ENCODE data around the gene CELSR1.

Gene CELSR1

DNA sequence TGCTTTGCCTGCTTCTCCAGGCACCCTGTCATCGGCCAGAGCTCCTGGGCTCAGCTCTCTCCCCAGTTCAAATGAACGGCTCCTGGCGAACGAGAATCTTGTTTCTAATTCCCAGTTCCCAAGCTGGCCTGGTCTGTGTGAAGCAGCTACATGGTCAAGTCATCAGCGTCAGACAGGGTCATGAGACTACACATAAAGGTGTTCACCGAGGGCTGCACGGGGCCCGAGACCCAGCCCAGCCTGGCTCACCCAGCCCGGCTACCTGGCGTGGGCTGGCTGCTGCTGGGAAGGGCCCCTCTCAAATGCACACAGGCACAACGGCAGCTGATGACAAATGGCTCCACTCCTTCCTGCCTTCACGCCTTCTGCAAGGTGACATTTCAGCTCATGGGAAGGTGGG lies 14.6 kb upstream of the CELSR1 start:
- H3K9me3 Mint-ChIP-seq = peaks cover 8 to 11% of the 10 kb centered on the region in 2 donors

DNA sequence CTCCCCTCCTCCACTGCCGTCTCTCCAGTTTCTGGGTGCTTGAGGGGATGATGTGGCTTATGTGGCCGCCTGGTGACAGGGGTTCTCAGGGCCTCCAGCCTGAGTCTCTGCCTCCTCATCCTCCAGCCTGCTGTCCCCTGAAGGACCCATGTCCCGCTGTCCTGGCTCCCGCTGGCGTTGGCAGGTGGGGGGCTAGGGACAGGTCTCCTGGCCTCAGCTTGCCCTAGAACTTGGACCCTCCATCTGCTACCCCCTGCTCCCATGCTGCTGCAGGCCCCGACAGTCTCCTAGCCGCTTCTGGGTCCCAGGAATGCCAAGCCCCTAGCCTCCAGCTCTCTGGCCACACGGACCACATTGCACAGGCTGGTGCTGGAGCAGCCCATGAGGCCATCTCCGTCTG lies 13.9 kb upstream of the CELSR1 start:
- Mint-ChIP-seq H3K4me1 (no peaks in the 10 kb centered on the region), H3K27ac (no peak overlapping the region), H3K4me3 (no peak overlapping the region), H3K36me3 (peaks cover 3 to 6% of the 10 kb centered on the region in 2 donors), H3K9me3 (peaks cover 3 to 7% of the 10 kb centered on the region in 2 donors), H3K27me3 (peaks cover 53 to 83% of the 10 kb centered on the region in 2 donors)
- ATAC-seq (replicated peaks) (no peak), DNase-seq (no peak)

More for the DNA sequence above, 14.6 kb upstream of the CELSR1 start:
- Mint-ChIP-seq H3K4me1 (no peaks in the 10 kb centered on the region), H3K27me3 (peaks cover 49 to 76% of the 10 kb centered on the region in 2 donors), H3K4me3 (no peak overlapping the region), H3K36me3 (peaks cover 3 to 10% of the 10 kb centered on the region in 2 donors), H3K27ac (peak overlapping the region; percentile 14)
- ATAC-seq (replicated peaks) = no peak
- no peak for DNase-seq

DNA sequence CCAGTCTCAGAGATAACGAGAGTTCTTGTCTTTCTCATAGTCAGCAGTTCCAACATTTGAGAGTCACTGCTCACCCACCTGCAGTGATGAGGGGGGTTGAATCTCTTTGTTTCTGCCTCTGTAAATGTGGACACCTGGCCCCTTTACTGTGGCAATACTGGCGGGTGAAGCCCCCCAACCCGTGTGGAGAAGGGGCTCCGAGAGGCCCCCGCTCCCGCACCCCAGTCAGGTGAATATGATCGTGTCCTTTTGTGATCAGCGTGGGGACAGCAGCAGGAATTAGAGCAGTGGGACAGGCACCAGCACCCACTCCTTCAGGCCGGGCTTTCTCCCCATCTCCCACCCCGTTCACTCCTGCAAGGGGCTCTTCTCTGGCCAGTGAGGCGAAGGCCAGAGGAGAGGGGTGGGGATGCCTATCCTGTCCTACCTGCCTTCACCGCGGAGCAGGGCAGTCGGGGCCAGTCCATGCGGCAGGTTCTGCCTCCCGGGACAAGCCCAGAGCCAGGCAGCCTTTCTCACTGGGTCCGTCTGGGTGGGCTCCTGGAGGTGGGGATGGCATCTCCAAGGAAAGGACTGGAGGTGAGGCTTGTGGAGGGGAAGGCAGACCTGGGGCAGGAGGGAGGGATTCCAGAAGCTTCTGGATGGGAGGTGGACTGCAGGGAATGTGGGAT lies 12.7 kb upstream of the CELSR1 start:
- Mint-ChIP-seq H3K27ac (no peak overlapping the region), H3K9me3 (peaks cover 3 to 5% of the 10 kb centered on the region in 2 donors), H3K4me1 (peaks cover 3 to 10% of the 10 kb centered on the region in 2 donors), H3K27me3 (peaks cover 58 to 79% of the 10 kb centered on the region in 2 donors), H3K4me3 (no peak overlapping the region), H3K36me3 (peaks cover 3 to 6% of the 10 kb centered on the region in 2 donors)
- no peak for DNase-seq
- no peak for ATAC-seq (replicated peaks)

DNA sequence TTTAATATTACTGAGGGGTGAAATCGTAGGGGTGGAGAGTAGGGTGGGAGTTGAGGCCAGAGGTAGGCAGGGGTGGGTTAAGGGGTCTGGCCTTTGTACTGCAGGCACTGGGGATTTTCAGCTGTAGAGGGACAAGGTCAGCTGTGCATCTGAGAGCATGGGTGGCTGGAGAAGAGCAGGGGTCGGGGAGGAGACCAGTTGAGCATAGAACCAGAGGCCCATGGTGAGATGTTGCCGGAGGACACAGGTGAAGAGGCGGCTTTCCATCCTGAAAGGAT lies 12.1 kb upstream of the CELSR1 start:
- DNase-seq = no peak

DNA sequence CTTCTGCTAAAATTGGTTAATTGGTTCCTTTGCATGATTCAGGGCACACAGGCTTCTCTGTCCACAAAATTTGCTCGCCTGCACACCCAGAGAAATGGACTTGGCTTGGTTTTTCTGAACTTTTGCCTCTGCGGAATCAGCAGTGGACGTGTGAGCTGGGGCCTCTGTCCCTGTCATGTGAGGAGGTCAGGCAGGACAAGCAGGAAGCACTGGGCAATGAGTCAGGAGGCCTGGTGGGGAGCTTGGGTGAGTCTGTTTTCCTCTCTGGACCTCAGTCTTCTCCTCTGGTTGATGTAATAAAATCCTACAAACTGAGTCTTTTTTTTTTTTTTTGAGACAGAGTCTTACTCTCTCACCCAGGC lies 10.4 kb upstream of the CELSR1 start:
- peaks cover 2 to 3% of the 10 kb centered on the region in 2 donors for H3K9me3 Mint-ChIP-seq
- no peak overlapping the region for H3K27ac Mint-ChIP-seq
- H3K27me3 Mint-ChIP-seq = peaks cover 54 to 76% of the 10 kb centered on the region in 2 donors
- peaks cover 0 to 2% of the 10 kb centered on the region in 2 donors for H3K36me3 Mint-ChIP-seq
- DNase-seq (no peak), ATAC-seq (replicated peaks) (no peak)
- no peak overlapping the region for H3K4me3 Mint-ChIP-seq
- H3K4me1 Mint-ChIP-seq = peaks cover 6 to 14% of the 10 kb centered on the region in 2 donors

More for the DNA sequence above, 12.1 kb upstream of the CELSR1 start:
- peaks cover 58 to 74% of the 10 kb centered on the region in 2 donors for H3K27me3 Mint-ChIP-seq
- H3K4me3 Mint-ChIP-seq = no peak overlapping the region
- no peak overlapping the region for H3K27ac Mint-ChIP-seq
- H3K36me3 Mint-ChIP-seq = peaks cover 3 to 6% of the 10 kb centered on the region in 2 donors
- no peak for ATAC-seq (replicated peaks)
- H3K4me1 Mint-ChIP-seq = peaks cover 6 to 14% of the 10 kb centered on the region in 2 donors
- peaks cover 3 to 5% of the 10 kb centered on the region in 2 donors for H3K9me3 Mint-ChIP-seq

DNA sequence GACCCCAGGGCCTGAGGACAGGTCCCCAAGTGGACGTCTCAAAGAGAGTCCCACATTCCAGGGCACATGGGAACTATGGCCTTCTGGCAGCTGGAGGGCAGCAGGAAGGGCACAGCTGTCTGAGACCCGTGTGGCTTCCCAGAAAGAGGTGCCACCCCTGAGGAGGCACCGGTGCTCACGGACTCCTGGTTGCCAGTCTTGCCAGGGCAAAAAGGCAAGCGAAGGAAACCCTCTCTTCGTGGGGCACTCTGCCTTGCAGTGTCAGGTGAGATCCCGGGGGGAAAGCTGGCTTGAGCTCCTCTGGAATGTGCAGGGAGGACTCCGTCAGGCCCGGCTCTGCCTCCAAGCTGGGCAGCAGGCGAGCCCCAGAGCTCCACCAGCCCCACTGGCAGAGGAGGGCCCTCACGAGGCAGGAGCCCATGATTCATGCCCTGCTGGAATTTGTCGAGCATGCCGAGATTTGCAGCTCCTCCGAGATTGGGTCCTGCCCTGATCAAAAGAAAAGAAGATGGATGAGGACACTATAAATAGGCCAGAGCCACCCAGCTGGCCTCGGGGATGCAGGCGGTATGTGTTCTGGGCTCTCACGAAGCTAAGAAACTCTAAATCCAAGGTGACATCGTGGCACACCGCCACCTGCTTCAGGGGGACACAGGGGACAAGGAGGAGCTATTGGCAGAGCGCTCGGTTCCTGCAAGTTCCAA lies 9.9 kb upstream of the CELSR1 start:
- no peak for DNase-seq

DNA sequence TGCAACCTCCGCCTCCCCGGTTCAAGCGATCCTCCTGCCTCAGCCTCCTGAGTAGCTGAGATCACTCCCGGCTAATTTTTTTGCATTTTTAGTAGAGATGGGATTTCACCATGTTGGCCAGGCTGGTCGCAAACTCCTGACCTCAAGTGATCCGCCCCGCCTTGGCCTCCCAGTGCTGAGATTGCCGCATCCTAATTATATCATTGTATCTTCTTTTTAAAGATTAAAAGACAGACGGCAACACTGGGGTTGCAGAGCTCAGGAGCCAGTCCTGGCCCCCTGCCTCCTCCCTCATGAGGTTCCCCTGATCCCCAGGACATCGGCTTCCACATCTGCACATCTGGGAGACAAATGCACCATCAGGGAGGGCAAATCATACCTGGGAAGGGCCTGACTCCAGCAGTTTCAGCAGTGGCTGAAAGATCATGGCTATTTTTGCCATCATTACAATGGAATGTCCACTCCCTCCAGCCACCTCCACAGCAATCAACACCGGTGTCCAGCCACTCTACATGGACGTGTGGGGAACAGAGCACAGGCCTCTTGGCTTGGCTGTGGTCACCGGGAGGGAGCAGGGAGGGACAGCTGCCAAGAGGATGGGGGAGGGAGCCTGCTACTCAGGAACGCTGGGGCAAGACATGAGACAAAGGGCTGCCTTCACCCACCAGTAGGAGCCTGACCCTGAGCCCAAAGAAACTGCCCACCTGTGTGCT lies 9.2 kb upstream of the CELSR1 start:
- no peak overlapping the region for H3K4me3 Mint-ChIP-seq
- H3K9me3 Mint-ChIP-seq = no peaks in the 10 kb centered on the region
- ATAC-seq (replicated peaks) = no peak
- no peaks in the 10 kb centered on the region for H3K36me3 Mint-ChIP-seq
- H3K27me3 Mint-ChIP-seq = peaks cover 47 to 79% of the 10 kb centered on the region in 2 donors
- peaks cover 11 to 21% of the 10 kb centered on the region in 2 donors for H3K4me1 Mint-ChIP-seq
- no peak for DNase-seq
- peak overlapping the region; percentile 62 for H3K27ac Mint-ChIP-seq

More for the DNA sequence above, 9.9 kb upstream of the CELSR1 start:
- Mint-ChIP-seq H3K27ac (no peak overlapping the region), H3K9me3 (peaks cover under 1% of the 10 kb centered on the region in 2 donors), H3K27me3 (peaks cover 52 to 79% of the 10 kb centered on the region in 2 donors), H3K4me3 (no peak overlapping the region), H3K4me1 (peaks cover 9 to 17% of the 10 kb centered on the region in 2 donors), H3K36me3 (peaks cover 0 to under 1% of the 10 kb centered on the region in 2 donors)
- no peak for ATAC-seq (replicated peaks)

DNA sequence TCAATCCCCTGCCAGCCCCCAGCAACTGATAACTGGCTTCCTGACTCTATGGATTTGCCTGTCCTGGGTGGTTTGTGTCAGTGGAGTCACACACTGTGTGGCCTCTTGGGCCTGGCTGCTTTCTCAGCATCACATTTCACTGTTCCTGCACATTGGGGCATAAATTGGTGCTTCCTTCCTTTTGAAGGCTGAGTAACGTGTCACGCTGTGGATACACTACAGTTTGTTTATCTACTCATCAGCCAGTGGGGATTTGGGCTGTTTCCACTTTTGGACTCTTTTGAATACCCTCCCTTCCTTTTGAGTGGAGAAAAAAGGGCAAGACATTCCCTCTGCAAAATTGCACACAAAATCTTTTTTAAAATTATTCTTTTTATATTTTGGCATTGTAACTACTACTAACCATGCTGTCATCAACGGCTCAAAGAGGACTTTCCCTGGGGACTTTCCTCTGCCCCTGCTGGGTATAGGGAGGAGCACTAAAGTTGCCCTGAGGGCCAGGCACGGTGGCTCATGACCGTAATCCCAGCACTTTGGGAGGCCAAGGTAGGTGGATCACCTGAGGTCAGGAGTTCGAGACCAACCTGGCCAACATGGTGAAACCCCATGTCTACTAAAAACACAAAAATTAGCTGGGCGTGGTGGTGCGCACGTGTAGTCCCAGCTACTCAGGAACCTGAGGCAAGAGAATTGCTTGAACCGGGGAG lies 7.8 kb upstream of the CELSR1 start:
- Mint-ChIP-seq H3K36me3 (no peaks in the 10 kb centered on the region), H3K27me3 (peaks cover 47 to 66% of the 10 kb centered on the region in 2 donors), H3K4me1 (peaks cover 11 to 21% of the 10 kb centered on the region in 2 donors), H3K9me3 (no peaks in the 10 kb centered on the region), H3K27ac (no peak overlapping the region), H3K4me3 (no peak overlapping the region)
- DNase-seq = no peak
- ATAC-seq (replicated peaks) = peak in 1 of 2 donors; percentile 61

DNA sequence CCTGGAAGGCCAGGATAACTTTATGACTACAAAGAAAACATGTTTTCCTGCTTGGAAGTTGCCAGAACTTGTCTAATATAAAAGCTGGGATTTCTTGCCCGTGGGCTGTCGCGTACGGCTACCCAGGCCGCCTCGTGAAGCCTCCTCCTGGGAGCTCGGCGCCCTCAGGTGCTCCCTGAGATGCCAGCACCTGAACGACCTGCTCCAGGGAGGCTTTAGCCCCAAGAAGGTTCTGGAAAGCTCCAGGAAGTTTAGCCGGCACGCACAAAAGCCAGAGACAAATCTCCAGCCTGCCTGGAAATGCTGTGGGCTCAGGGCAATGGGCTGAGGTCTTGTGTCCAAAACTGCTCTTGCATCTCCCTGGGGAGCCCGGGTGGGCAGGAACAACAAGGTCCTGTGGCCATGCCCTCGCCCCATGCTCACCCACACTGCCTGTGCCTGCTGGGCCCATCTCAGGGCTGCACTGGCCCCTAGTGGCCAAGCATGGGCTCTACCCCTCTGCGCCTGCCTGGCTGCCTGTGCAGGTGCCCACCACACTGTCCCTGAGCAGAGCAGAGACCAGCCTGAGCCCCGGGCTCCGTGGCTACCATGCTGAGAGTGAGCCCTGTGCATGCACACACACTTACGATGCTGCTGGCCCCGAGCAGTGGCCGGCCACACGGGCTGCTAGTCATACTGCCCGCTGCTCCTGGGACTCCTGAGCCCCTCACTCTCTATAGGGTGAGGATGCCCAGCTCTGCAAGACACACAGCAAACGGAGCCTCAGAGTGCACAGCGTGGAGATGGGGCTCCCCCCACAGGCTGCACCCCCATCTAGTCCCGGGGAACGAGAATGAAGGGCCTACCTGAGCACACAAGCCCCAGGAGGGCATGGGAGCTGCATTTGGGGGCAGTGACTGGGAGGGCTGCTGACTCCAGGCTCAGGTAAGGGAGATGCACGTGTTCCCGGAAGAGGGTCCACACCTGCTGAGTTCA lies 4.9 kb upstream of the CELSR1 start:
- Mint-ChIP-seq H3K27ac (no peak overlapping the region), H3K4me1 (peaks cover 19 to 36% of the 10 kb centered on the region in 2 donors), H3K4me3 (no peak overlapping the region), H3K27me3 (peaks cover 45 to 61% of the 10 kb centered on the region in 2 donors), H3K36me3 (no peaks in the 10 kb centered on the region), H3K9me3 (no peaks in the 10 kb centered on the region)
- ATAC-seq (replicated peaks) (peak; percentile 98 to 100), DNase-seq (peak; percentile 79)

DNA sequence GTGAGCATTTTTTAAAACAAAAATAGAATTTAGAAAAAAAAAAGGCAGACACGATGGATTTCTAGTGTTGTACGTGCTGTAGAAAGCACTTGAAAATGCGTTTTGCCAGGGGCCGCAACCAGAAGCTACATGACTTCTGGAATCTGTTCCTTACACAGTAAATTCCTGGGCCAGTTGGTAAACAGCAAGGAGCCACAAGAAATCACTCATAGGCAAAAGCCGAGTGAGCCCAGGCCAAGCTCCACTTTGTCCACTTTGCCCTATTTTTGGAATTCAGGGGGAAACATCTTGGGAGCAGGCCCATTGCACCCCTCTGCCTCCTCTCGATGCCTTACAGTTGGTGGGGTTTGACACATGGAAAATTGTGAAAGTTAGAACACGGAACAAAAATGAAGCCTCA lies 4.1 kb upstream of the CELSR1 start:
- H3K4me1 Mint-ChIP-seq = peaks cover 19 to 36% of the 10 kb centered on the region in 2 donors
- H3K9me3 Mint-ChIP-seq = no peaks in the 10 kb centered on the region
- no peak overlapping the region for H3K27ac Mint-ChIP-seq

DNA sequence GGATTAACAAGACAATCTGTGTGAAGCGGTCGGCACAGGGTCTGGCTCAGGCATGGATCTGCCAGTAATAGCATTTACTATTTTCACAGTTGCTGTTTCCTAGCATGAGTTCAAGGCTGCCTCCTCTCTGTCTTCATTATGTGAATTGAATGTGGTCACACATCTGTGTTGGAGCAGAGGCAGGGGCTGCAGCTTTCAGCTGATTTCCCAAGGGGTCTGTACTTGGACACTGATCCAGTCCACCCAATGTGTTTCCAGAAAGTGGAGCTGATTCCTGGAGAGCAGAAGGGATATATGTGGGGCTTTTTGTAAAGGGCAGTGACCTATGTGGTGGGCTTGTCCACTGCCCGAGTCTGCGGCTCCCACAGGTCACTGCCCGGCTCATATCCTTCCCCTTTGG lies 3.5 kb upstream of the CELSR1 start:
- Mint-ChIP-seq H3K36me3 (no peaks in the 10 kb centered on the region), H3K9me3 (no peaks in the 10 kb centered on the region), H3K4me1 (peaks cover 17 to 34% of the 10 kb centered on the region in 2 donors), H3K4me3 (no peak overlapping the region), H3K27ac (no peak overlapping the region), H3K27me3 (peaks cover 37 to 52% of the 10 kb centered on the region in 2 donors)
- DNase-seq (no peak), ATAC-seq (replicated peaks) (no peak)

More for the DNA sequence above, 4.1 kb upstream of the CELSR1 start:
- Mint-ChIP-seq H3K4me3 (no peak overlapping the region), H3K27me3 (peaks cover 38 to 55% of the 10 kb centered on the region in 2 donors), H3K36me3 (no peaks in the 10 kb centered on the region)
- ATAC-seq (replicated peaks) = no peak
- no peak for DNase-seq

DNA sequence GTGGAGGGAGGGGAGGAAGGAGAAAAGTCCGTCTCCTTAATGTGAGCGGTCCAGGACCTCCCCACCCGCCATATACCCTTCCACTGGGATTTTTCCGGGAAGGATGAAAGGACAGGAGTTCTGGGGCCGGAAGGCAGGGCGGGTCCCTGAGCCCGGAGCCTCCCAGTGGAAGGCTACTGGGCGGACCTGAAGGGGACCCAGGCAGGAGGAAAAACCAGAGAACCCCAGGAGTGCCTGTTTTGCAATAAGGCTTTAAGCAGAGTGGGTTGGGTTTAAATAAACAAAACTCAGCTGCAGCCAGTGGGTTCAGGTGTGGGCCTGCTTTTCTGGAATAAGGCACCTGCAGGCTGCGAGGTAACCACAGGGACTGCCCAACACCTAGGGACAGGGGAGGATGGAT lies 1.7 kb upstream of the CELSR1 start:
- H3K4me3 Mint-ChIP-seq = no peak overlapping the region
- H3K36me3 Mint-ChIP-seq = no peaks in the 10 kb centered on the region
- no peak for DNase-seq
- peaks cover 12 to 22% of the 10 kb centered on the region in 2 donors for H3K4me1 Mint-ChIP-seq
- peaks cover 52 to 67% of the 10 kb centered on the region in 2 donors for H3K27me3 Mint-ChIP-seq
- no peaks in the 10 kb centered on the region for H3K9me3 Mint-ChIP-seq
- no peak overlapping the region for H3K27ac Mint-ChIP-seq
- ATAC-seq (replicated peaks) = no peak

DNA sequence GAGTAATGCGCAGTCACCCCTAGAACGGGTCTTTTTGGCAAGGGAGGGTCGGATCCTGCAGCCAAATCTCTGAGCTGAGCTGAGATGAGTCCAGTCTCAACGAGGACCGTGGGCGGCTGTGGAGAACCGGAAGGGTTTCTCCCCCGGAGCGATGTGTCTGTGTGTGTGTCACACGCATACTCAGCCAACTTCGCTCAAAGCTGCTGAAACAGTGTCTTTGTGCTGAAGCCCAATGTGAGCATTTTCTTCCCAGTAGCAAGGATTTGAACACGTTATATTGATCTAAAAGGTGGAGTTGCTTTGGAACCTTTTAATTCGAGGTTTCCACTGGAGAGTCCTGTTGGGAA lies 1.4 kb upstream of the CELSR1 start:
- Mint-ChIP-seq H3K36me3 (no peaks in the 10 kb centered on the region), H3K4me3 (peak overlapping the region; percentile 64 to 65), H3K27me3 (peaks cover 54 to 67% of the 10 kb centered on the region in 2 donors), H3K4me1 (peaks cover 12 to 22% of the 10 kb centered on the region in 2 donors), H3K27ac (no peak overlapping the region), H3K9me3 (no peaks in the 10 kb centered on the region)
- no peak for DNase-seq
- ATAC-seq (replicated peaks) = peak in 1 of 2 donors; percentile 24

All from stimulated activated naive B cell treated with anti-CD40 and anti-IgM and Interleukin-4, amounts not matched to agents 10 μg/mL and 1 μg/mL and 100 μg/mL, for 72 hours (primary cell).